ENCODE results near the gene UGT1A6. TPM values are rescaled to one million over a fixed set of nuclear protein-coding genes. Genes with fewer than 3 reads are reported as not detected.

UGT1A6 gene
- total and polyA plus RNA-seq, 2 of the 13 experiments (the other 11 are each of a cell fraction or from before 2014, with no cell fraction given), result 0.25 TPM; not detected in 1

- TF ChIP-seq ZNF710 (CRISPR knock-in tag; IDR thresholded peaks at IDR 0.05; ENCODE audit: borderline replicate concordance), result no peak
- no peak for TF ChIP-seq PAWR (CRISPR knock-in tag; IDR thresholded peaks at IDR 0.05; ENCODE audit: borderline replicate concordance)
- no peak for TF ChIP-seq TIGD3 (CRISPR knock-in tag; IDR thresholded peaks at IDR 0.05; ENCODE audit: borderline replicate concordance)
- no peak for TF ChIP-seq ZNF883 (CRISPR knock-in tag; IDR thresholded peaks at IDR 0.05; ENCODE audit: not compliant biosample characterization)
- TF ChIP-seq ATAD3A (CRISPR knock-in tag; IDR thresholded peaks at IDR 0.05), result no peak
- TF ChIP-seq PAX8 (CRISPR knock-in tag; IDR thresholded peaks at IDR 0.05; ENCODE audit: borderline replicate concordance), result no peak
Observed at GRCh38 chr2:233651430-233651829, 41.3 kb upstream of the UGT1A6 start (continued).

- ChIA-PET POLR2A (no interaction called here), CTCF (ENCODE audit: low intra/inter-chr PET ratio, low total read pairs) (no interaction called here)
- Histone ChIP-seq H3K4me1 (ENCODE audit: insufficient read depth, low read length) (no peaks in the 10 kb centered on the region), H3K9ac (ENCODE audit: insufficient read depth, low read depth, low read length) (no peak overlapping the region), H3K4me3 (replicated peaks in 1 of 3; ENCODE audit: insufficient read depth in 1 of 3, low read depth in 2 of 3, low read length in 3 of 3) (no peak overlapping the region), H4K20me1 (ENCODE audit: insufficient read depth, low read length) (no peaks in the 10 kb centered on the region), H3K9me3 (ENCODE audit: low read length) (no peaks in the 10 kb centered on the region), H3K27me3 (ENCODE audit: control insufficient read depth in 1 of 2, insufficient read depth in 2 of 2, low read length in 2 of 2) (no peaks in the 10 kb centered on the region), H3K79me2 (ENCODE audit: insufficient read depth, low read length) (no peaks in the 10 kb centered on the region), H3K27ac (ENCODE audit: extremely low read length, insufficient read depth, low read length) (no peak overlapping the region), H2AFZ (ENCODE audit: low read length) (no peak overlapping the region), H3K36me3 (replicated peaks in 1 of 2; ENCODE audit: control insufficient read depth in 1 of 2, insufficient read depth in 2 of 2, low read length in 2 of 2) (no peaks in the 10 kb centered on the region), H3K4me2 (ENCODE audit: low read depth, low read length) (no peak overlapping the region)
- in situ Hi-C loops (cut with HindIII; ENCODE audit: extremely low pct_ligation_motif_present, low pct_unique_long_range_greater_than_20kb) (no loop called here), intact Hi-C loops (cut with micrococcal nuclease; ENCODE audit: unreplicated experiment) (no loop called here)
- no peak for DNase-seq (ENCODE audit: low spot score)
- ATAC-seq, result no peak
- no TSS peak for BruUV-seq (replicated peaks)
- 47% methylated on average over 6 of the region's 6 CpGs for WGBS (ENCODE audit: low lambda C conversion rate)
- no peak for FAIRE-seq
- TF ChIP-seq ZNF280D (CRISPR knock-in tag; IDR thresholded peaks at IDR 0.05), result no peak
- TF ChIP-seq ZNF639 (CRISPR knock-in tag; conservative IDR thresholded peaks at IDR 0.05), result no peak
- no peak for TF ChIP-seq TAF15 (IDR thresholded peaks at IDR 0.05; ENCODE audit: low read depth, low read length, poor library complexity, severe bottlenecking)
- TF ChIP-seq RBM39 (IDR thresholded peaks at IDR 0.05; ENCODE audit: low read depth, low read length, poor library complexity, severe bottlenecking), result no peak
- no peak for TF ChIP-seq HNF1B (CRISPR knock-in tag; IDR thresholded peaks at IDR 0.05)
Observed at GRCh38 chr2:233654501-233654900, 38.2 kb upstream of the UGT1A6 start.

Data from HepG2 (cell line).